NCI-H748 (cell line): Measurements from ENCODE around the gene EFNA5.

Source experiments
- DNase-seq: peaks from one replicate; lab custom pipeline; 2025; ENCODE audit not compliant: unreplicated experiment; lab: John Stamatoyannopoulos, UW

Gene EFNA5

GRCh38 chr5:107549567-107549966 lies 121.2 kb downstream of the EFNA5 start:
- DNase-seq: no peak

- no peak for DNase-seq
Measured at GRCh38 chr5:107548477-107548876, 122.3 kb downstream of the EFNA5 start.

GRCh38 chr5:107546719-107547118 lies 124.0 kb downstream of the EFNA5 start:
- DNase-seq: no peak

- no peak for DNase-seq
Measured at GRCh38 chr5:107545486-107545885, 125.3 kb downstream of the EFNA5 start.

- no peak for DNase-seq
Measured at GRCh38 chr5:107544967-107545366, 125.8 kb downstream of the EFNA5 start.

- DNase-seq: no peak
Measured at GRCh38 chr5:107544476-107544875, 126.3 kb downstream of the EFNA5 start.

GRCh38 chr5:107543868-107544267 lies 126.9 kb downstream of the EFNA5 start:
- no peak for DNase-seq

- DNase-seq: peak; percentile 64
Measured at GRCh38 chr5:107542831-107543231, 127.9 kb downstream of the EFNA5 start.

GRCh38 chr5:107542428-107542827 lies 128.3 kb downstream of the EFNA5 start:
- DNase-seq: peak; percentile 93

- DNase-seq: no peak
Measured at GRCh38 chr5:107541400-107541799, 129.3 kb downstream of the EFNA5 start.

GRCh38 chr5:107539726-107540330 lies 130.9 kb downstream of the EFNA5 start:
- DNase-seq: no peak

GRCh38 chr5:107538805-107539445 lies 131.8 kb downstream of the EFNA5 start:
- DNase-seq: peak; percentile 39

GRCh38 chr5:107538331-107538730 lies 132.4 kb downstream of the EFNA5 start:
- DNase-seq: peak; percentile 91

GRCh38 chr5:107535849-107536248 lies 134.9 kb downstream of the EFNA5 start:
- no peak for DNase-seq

- peak; percentile 85 for DNase-seq
Measured at GRCh38 chr5:107533910-107534876, 136.5 kb downstream of the EFNA5 start.

- DNase-seq: no peak
Measured at GRCh38 chr5:107532916-107533315, 137.8 kb downstream of the EFNA5 start.

GRCh38 chr5:107532169-107532878 lies 138.4 kb downstream of the EFNA5 start:
- no peak for DNase-seq

- no peak for DNase-seq
Measured at GRCh38 chr5:107531308-107531707, 139.4 kb downstream of the EFNA5 start.

- no peak for DNase-seq
Measured at GRCh38 chr5:107529618-107530017, 141.1 kb downstream of the EFNA5 start.

- no peak for DNase-seq
Measured at GRCh38 chr5:107526270-107526937, 144.3 kb downstream of the EFNA5 start.

- no peak for DNase-seq
Measured at GRCh38 chr5:107524111-107524510, 146.6 kb downstream of the EFNA5 start.
